Uterus (tissue), 4 donors: ENCODE data around the gene SPATS1. TPM values are rescaled to one million over a fixed set of nuclear protein-coding genes. Genes with fewer than 3 reads are reported as not detected.
A peak's percentile ranks its signal among the peaks of the same experiment; 100 is the strongest.

ENCODE experiments used
- DNase-seq, 2 donors: peaks; one replicate each; pipeline ENCODE4 v3.0.0-alpha.2; 2019 to 2020
- H3K27ac ChIP-seq, 2 donors: fragments of 200-600 bp; sonication (generic); 1 replicate in 1 of 2; 2 replicates in 1 of 2; pipeline ENCODE4 v1.5.1; 2016 to 2018
- H3K27me3 ChIP-seq, 2 donors: fragments of 200-600 bp; sonication (generic); one replicate each; pipeline ENCODE4 v1.5.1; 2018 to 2019; ENCODE audit warnings: control low read depth in 1 of 2
- H3K36me3 ChIP-seq, 2 donors: fragments of 200-600 bp; sonication (generic); one replicate each; pipeline ENCODE4 v1.5.1; 2019; ENCODE audit warnings: control low read depth in 1 of 2
- H3K4me1 ChIP-seq, 2 donors: fragments of 200-600 bp; sonication (generic); one replicate each; pipeline ENCODE4 v1.5.1; 2018 to 2019; ENCODE audit warnings: control low read depth in 1 of 2
- H3K4me3 ChIP-seq, 2 donors: fragments of 200-600 bp; sonication (generic); 1 replicate in 1 of 2; 2 replicates in 1 of 2; pipeline ENCODE4 v1.5.1; 2018 to 2019; ENCODE audit warnings: mild to moderate bottlenecking in 1 of 2
- H3K9me3 ChIP-seq, 2 donors: fragments of 200-600 bp; sonication (generic); one replicate each; pipeline ENCODE4 v1.5.1; 2019; ENCODE audit warnings: control low read depth in 1 of 2
- POLR2A ChIP-seq, 2 donors: fragments of 450-650 bp; IDR thresholded peaks; one replicate each; pipeline ENCODE4 v1.6.1; 2016; ENCODE audit warnings: antibody characterized with exemption in 2 of 2, mild to moderate bottlenecking in 1 of 2, moderate library complexity in 1 of 2
- intact Hi-C: fragments of 100-400 bp; cut with DNase I; formaldehyde crosslinking; loops from one replicate; pipeline ENCODE4 v1.15.1; 2023; ENCODE audit warnings: low total_unique reads
- total RNA-seq, 4 donors: library from RNA; depleted of rRNA in 3 of 4; stranded (reverse); fragments of >200 nt in 3 of 4; gene quantifications; one replicate each; pipeline versions ENCODE4 v1.1.0 to v1.2.4, GENCODE V29; 2014 to 2023
- TF ChIP-seq, protein P1 (sequence below), 4 experiments: fragments of 200-600 bp in 2 of 4; fragments of 450-650 bp in 2 of 4; sonication (generic) in 2 of 4; IDR thresholded peaks; one replicate each; pipeline ENCODE4 v1.5.1; 2016 to 2019; ENCODE audit warnings: antibody characterized with exemption in 4 of 4, mild to moderate bottlenecking in 2 of 4, moderate library complexity in 1 of 4
- donor health status: DM: yes; HTN: yes; CAD: no.

SPATS1 gene, protein sequence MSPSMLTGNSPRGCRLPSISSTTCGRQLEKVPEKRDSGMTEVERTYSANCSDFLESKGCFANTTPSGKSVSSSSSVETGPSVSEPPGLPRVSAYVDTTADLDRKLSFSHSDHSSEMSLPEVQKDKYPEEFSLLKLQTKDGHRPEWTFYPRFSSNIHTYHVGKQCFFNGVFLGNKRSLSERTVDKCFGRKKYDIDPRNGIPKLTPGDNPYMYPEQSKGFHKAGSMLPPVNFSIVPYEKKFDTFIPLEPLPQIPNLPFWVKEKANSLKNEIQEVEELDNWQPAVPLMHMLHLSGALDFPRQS
- under 1 TPM in 1 of 4 donors, not detected in 3; 0.62 TPM for total RNA-seq

DNA sequence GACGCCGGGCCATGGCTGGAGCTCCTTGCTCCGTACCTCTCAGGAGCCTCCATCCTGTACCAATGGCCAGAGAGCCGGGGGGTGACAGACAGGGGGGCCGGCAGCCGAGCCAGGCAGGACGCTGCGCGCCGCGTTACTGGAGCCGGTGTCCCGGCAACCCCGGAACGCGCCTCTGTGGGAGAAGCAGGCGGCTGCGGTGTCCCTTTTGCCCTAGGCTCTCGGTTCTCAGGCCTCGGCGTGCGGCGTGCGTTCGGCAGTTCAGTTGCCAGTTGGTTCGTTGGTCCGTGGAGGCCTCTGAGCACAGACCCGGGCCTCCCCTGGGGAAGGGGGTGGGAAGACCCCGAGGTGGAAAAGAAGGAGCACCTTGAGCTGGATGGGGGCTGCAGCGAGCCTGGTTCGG is at the start of gene SPATS1:
Gene SPATS1, plus strand, starts transcription at position 162 of the 400 bp plus-strand sequence. CDS start 446 bp downstream, outside the sequence.
- H3K4me1 ChIP-seq, result no peaks in the 10 kb centered on the region
- H3K9me3 ChIP-seq, result no peaks in the 10 kb centered on the region
- H3K27ac ChIP-seq, result no peak within 1 kb of the TSS
- intact Hi-C loops, result no loop called here
- no peak within 1 kb of the TSS for H3K4me3 ChIP-seq
- H3K36me3 ChIP-seq, result no peaks in the 10 kb centered on the region
- DNase-seq, result peak; percentile 16 to 26
- H3K27me3 ChIP-seq, result no peaks in the 10 kb centered on the region
- no peak for TF ChIP-seq POLR2A (IDR thresholded peaks at IDR 0.05)
- TF ChIP-seq, protein P1, sequence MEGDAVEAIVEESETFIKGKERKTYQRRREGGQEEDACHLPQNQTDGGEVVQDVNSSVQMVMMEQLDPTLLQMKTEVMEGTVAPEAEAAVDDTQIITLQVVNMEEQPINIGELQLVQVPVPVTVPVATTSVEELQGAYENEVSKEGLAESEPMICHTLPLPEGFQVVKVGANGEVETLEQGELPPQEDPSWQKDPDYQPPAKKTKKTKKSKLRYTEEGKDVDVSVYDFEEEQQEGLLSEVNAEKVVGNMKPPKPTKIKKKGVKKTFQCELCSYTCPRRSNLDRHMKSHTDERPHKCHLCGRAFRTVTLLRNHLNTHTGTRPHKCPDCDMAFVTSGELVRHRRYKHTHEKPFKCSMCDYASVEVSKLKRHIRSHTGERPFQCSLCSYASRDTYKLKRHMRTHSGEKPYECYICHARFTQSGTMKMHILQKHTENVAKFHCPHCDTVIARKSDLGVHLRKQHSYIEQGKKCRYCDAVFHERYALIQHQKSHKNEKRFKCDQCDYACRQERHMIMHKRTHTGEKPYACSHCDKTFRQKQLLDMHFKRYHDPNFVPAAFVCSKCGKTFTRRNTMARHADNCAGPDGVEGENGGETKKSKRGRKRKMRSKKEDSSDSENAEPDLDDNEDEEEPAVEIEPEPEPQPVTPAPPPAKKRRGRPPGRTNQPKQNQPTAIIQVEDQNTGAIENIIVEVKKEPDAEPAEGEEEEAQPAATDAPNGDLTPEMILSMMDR (IDR thresholded peaks at IDR 0.05), result no peak

DNA sequence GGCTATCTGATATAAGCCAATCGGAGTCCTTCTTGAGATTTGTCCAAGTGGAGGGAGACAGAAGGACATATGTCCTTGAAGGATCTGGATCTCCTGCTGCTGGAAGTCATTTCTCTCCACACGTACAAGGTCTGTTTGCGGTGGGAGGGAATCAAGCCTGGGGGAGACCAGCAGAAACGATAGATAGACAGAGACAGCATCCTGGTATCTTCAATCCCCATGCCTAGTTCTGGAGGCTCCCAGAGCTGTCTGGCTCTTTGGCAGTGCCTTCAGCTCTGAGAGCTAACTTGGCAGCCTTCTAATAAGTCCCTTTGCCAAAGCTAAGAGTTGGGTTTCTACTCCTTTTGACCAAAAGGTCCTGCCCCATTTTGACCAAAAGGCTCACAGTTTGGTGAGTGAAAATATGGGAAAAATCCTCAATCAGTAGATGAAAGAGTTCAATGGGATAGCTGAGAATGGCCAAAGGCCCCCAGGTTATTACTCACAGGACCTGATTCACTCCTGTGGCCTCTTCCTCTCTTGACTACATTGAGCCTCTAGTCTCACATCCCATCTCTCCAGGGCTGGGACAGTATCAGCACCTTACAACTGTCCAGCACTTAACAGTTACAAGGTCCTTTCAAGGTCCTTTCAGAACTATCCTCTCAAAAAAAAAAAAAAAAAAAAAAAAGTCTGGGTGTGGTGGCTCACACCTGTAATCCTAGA is 49.6 kb upstream of the SPATS1 start:
- Histone ChIP-seq H3K4me1 (peaks cover 0 to 11% of the 10 kb centered on the region in 2 donors), H3K4me3 (no peak overlapping the region), H3K36me3 (no peaks in the 10 kb centered on the region), H3K27ac (no peak overlapping the region), H3K9me3 (no peaks in the 10 kb centered on the region), H3K27me3 (peaks cover 0 to 18% of the 10 kb centered on the region in 2 donors)
- intact Hi-C loops, result no loop called here
- TF ChIP-seq, protein P1 (IDR thresholded peaks at IDR 0.05), result no peak
- TF ChIP-seq POLR2A (IDR thresholded peaks at IDR 0.05), result no peak
- no peak for DNase-seq

DNA sequence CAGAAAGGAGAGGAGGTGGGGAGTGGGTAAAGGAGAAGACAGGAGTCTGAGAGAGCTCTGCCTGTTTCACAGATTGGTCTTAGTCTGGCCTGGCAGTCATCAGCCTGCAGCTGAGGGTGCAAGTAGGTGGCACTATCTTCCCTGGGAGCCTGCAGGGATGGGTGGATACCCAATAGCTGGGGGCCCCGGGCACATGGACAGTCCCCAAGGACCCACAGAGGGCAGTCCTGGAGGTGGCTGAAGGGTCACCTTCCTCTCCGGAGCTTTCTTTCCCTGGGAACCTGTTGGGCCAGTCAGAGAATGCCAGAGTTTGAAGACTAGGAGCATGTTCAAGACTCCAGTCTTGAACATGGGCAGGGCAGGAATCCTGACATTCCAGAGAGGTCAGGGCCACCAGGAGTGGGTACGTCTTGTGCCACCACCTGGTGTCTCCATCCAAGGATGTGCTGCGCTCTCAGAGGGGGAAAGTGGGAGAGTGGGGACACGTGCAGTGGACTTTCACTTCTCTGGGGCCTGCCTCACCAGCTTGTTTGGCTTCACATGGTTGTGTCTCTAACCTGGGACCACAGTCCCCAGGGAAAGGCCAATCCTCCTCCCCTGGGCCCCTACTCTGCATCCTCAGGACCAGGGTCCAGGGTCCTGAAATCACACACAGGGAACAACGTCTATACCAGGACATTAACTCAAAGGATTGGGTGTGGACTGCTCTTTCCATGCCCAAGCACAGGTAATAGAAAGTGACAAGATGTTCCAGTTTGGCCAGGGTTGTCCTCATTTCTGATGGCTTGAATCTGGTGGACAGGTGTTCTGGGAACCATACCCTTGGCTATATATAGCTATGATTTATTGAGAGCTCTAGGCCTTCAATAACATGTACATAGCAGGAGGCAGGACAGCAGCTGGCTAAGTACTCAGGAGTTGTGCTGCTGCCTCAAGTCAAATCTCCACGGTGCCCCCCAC is 47.3 kb upstream of the SPATS1 start:
- Histone ChIP-seq H3K27me3 (peaks cover 0 to 18% of the 10 kb centered on the region in 2 donors), H3K4me1 (peaks cover 0 to 13% of the 10 kb centered on the region in 2 donors), H3K27ac (no peak overlapping the region), H3K4me3 (no peak overlapping the region), H3K9me3 (no peaks in the 10 kb centered on the region), H3K36me3 (no peaks in the 10 kb centered on the region)
- intact Hi-C loops, result no loop called here
- no peak for DNase-seq
- TF ChIP-seq, protein P1 (IDR thresholded peaks at IDR 0.05), result no peak
- TF ChIP-seq POLR2A (IDR thresholded peaks at IDR 0.05), result no peak

DNA sequence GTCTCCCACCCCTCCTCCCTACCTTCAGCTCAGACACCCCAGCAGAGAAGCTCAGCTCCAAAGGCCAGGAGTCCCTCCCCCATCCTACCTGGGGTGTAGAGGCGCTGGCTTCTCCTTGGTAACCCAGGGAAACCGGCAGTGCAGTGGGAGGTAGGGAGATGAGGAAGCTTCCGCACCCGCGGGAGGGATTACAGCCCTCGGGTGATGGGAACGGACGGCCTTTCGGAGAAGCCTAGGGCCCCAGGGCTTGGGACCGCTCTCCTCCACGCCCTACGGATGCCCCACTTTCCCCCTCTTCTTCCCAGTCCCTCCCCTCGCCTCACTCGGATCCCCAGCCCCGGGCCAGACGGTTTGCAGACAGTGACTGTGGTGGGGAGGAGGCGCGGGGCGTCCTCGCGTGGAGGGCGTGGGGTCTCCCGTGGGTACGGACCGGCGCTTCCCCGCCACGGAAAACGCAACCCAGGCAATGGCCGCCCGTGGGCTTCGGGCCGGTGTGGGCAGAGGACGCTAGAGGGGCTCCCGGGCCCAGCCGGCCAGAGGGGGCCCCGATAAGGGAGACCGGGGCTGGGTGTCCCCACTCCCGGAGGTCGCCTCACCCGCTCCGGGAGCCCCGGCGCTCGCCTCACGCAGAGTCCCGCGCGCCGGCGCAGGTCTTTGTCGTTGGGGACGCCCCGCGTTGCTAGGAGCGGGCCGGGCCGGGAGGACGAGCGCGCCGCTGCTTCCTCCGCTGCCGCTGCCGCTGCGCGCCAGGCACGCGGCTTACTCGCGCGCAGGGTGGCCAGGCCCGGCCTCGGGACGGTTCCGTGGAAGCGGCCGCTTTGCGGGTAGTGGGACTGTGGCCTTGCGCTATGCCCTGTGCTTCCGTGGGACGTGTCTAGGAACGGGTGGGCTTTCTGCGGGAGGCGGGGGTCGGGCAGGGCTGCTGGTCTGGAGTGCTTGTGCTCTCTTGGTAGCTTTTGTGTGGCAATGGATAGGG is 45.1 kb upstream of the SPATS1 start:
- TF ChIP-seq, protein P1 (IDR thresholded peaks at IDR 0.05), result no peak
- TF ChIP-seq POLR2A (IDR thresholded peaks at IDR 0.05), result no peak
- intact Hi-C loops, result no loop called here
- no peaks in the 10 kb centered on the region for H3K36me3 ChIP-seq
- DNase-seq, result peak in 1 of 2 donors; percentile 39
- H3K27me3 ChIP-seq, result peaks cover 0 to 16% of the 10 kb centered on the region in 2 donors
- no peak overlapping the region for H3K27ac ChIP-seq
- H3K4me1 ChIP-seq, result peaks cover 0 to 13% of the 10 kb centered on the region in 2 donors
- H3K9me3 ChIP-seq, result no peaks in the 10 kb centered on the region
- H3K4me3 ChIP-seq, result peak overlapping the region; percentile 35 to 48
